HG03095 (cell line): ENCODE measurements around the gene INSIG1.

ENCODE experiments used
- ATAC-seq: cut with Tn5 transposase; IDR thresholded peaks from one replicate; pipeline ENCODE4 v1.9.1; 2021; ENCODE audit warnings: moderate library complexity; ENCODE audit not compliant: unreplicated experiment

INSIG1 gene

DNA sequence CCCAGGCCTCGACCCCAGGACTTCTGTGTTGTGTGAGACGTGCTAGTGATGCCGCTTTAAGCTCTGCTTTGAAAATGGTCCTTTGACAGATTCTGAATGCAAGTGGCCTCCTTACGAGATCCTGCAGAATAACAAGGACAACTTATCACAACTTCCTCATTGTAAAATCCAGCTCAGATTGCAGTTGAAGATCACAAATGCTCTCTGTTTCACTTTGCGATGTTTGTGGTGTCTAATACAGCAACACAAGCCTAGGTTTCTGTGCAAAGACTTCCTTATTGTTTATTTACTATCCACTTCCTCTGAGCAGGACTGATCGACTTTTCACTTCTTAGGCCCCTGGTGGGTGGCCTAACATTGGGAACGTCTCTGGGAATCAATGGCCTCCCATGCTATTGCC lies 31.7 kb upstream of the INSIG1 start:
- ATAC-seq: no peak

- no peak for ATAC-seq
Measured at GRCh38 chr7:155266440-155266839, 31.2 kb upstream of the INSIG1 start.

GRCh38 chr7:155267023-155267422 lies 30.7 kb upstream of the INSIG1 start:
- no peak for ATAC-seq

GRCh38 chr7:155267436-155267835 lies 30.2 kb upstream of the INSIG1 start:
- ATAC-seq: no peak

GRCh38 chr7:155268211-155268610 lies 29.5 kb upstream of the INSIG1 start:
- ATAC-seq: no peak

DNA sequence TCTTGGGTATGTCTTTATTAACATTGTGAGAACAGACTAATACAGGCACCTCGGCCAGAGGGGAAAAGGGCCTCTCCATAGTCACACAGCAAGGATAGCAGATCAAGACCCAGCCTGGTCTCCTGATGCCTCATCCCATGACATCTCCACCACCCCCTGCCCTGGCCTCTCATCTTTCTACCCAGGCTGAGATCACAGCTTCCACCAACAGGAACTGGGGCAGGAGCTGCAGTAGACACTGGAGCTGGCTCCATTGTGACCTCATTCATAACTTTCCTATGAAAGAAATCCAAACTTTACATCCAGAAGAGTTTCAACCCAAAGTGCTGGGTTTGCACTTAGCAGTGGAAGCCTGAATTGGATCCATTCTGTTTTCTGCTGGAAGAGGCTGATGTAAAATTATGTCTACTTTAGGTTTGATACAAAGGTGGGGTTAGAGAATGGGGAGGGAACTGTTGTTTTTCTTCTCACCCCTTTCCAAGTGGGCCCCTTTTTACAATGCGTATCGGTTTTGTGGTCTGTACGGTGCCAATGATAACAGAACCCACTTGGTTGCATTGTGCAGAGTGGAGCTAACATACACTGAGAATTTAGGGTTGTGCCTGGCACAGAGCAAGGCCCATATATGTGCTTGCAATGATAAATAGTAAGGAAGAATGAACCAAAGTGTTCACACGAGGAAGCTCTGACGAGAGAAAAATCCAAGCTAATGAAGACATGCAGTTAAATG lies 28.6 kb upstream of the INSIG1 start:
- ATAC-seq: no peak

DNA sequence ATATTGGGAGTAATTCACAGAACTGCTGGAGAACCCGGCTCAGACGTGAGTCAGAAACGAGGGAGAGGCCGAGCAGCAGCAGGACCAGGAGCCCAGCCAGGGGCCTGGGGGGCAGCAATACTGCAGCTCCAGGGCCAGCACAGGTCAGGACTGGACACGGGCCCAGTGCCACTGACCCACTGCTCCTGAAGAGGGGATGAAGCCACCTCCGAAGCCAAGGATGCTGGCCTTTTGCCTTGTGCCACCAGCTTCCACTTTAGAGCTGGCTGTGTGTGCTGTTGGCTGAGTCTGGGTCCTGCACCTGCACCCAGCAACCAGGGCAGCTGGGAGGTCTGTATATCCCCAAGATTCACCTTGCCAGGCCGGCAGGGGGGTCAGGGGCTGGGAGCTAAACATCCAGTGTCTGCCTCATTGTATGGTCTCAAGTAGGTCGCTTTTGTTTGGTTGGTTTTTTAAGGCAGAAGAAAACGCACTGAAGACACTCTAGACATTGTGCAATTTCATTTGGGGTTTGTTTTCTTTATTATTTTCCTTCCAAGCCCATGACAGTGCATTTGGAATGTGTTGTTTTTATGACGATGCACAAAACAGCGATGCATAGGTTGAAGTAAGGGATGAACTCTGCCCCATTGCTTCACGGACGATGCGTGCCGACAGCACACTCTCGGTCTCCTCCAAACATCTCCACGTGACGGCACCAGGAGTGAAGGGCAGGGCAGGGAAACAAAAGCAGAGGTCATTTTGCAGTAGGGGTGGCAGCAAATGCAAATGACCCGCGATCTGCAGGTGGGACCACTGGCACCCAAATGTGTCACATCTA lies 27.7 kb upstream of the INSIG1 start:
- ATAC-seq: no peak

DNA sequence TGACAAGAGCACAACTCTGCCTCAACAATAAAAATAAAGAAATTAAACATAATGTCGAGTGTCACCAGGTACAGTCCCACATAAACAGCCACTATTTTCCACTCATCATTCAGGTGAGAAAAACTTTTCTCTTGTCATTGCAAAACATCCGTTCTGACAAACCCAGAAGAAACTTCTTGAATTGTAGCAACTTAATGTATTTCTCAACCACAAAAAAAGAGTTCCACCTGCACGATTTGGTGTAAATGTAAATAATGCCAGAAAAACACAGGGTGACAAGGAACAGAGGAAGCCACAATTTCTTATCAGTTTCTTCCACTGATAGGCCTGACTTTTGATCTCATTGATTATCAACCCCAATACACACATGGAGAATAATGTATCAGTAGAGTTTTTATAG lies 26.8 kb upstream of the INSIG1 start:
- ATAC-seq: no peak

GRCh38 chr7:155274633-155275355 lies 22.9 kb upstream of the INSIG1 start:
- ATAC-seq: no peak

DNA sequence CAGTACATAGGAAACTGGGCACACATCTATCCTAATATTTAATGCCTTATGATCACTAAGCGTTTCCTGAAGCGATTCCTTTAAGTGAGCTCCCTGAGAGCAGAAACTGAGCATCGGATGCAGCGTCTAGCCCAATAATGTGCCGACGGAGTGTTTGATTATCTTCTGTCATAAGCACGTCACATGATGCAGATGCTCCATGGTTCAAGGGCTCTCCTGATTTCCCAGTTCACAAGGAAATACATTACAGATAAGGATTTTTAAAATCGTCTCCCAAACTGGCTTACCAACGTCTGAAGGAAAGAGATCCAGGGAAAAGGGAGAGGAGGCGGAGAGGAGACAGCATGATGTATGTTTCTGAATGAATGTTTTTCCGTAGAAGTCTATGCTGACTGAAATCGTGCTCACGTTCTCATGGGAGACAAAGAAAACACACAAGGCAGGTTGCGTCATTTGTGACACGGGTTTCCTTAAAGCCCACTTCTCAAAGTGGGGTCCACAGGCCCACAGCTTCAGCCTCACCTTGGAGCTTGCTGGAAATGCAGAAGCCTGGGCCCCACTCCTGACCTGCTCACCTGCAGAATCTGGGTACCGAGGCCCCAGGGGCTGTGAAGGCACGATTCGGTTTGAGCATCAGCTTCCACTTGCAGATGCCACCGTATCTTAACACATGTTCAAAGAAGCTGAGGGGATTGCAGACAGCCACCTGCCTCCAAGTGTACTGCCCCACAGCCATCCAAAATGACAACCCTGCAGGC lies 21.5 kb upstream of the INSIG1 start:
- ATAC-seq: no peak

- no peak for ATAC-seq
Measured at GRCh38 chr7:155276800-155277375, 20.8 kb upstream of the INSIG1 start.

DNA sequence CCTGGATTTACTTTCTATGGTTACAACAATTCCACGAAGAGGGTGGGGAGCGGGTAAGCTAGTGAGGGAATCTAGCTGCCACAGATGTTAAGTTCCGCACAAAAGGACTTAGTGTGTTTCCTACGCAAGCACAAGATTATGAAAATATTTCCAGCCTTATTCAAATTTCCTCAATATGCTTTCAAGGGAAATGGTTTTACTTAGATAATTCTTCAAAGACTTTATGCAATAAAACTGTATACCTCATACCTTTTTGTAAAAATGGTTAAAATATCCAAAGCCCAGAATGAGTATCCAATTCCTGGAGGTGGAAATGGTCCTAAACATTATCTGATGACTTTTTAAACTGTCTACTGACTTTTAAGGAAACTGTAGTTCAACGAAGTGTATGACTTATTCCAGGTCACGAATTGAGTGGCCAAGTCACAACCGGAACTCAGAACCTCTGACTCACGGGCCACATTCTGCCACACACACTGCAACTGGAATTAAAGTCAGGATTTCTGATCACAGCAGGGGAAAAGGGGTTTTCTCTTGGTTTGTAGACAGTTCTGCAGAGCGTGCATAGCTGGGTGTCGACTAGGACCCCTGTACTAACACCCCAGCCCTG lies 20.2 kb upstream of the INSIG1 start:
- no peak for ATAC-seq

- no peak for ATAC-seq
Measured at GRCh38 chr7:155278921-155279320, 18.8 kb upstream of the INSIG1 start.

GRCh38 chr7:155279787-155280445 lies 17.8 kb upstream of the INSIG1 start:
- no peak for ATAC-seq

DNA sequence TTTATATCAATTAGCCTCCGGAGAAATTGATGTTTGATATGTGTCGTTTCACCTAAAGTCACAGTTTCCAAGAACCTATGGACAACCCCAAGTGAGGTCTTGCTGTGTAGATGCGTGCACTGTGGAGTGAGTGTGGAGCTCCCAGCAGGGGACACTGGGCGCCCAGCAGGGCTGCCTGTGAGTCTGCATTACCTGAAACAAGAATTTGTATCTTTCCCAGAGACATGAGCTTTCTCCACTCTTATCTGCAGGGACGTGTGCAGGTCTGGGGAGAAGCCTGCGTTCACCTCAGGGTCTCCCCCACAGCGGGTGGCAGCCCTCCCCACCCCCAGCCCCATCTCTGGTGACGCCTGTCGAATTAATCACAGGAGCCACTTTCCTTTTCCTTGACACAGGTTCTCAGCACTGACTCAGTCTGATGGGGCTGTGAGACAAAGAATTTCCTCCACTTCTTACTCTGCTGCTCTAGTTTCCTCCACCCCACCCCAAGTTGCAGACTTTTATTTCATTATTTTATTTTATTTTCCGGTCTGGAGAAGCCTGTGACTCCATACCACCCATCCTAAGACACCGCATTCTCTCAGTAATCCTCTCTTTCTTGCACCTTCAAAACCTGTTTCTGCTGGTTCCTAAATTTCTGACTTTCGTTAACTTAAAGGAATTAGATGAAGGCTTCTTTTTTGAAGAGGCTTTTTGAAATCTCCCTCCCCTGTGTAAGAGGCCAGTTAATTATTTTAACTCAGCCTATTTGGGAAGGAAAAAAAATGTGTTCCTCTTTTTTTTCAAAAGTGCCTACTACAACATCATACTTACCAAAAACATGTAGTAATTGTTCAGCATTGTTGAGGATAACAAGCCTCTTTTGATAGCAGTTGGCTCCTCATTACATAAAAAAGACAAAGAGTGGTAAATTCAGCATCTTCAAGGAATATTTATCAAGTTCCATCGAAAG lies 17.0 kb upstream of the INSIG1 start:
- no peak for ATAC-seq

- ATAC-seq: no peak
Measured at GRCh38 chr7:155281398-155281969, 16.2 kb upstream of the INSIG1 start.

- no peak for ATAC-seq
Measured at GRCh38 chr7:155282671-155283070, 15.0 kb upstream of the INSIG1 start.

GRCh38 chr7:155283565-155284194 lies 14.0 kb upstream of the INSIG1 start:
- peak; percentile 95 for ATAC-seq
